OCI-M1 (cell line): Measurements from ENCODE around the gene IGFN1.
A peak's percentile ranks its signal among the peaks of the same experiment; 100 is the strongest.

ENCODE experiments used
- DNase-seq: peaks from one replicate; lab custom pipeline; 2025; lab: John Stamatoyannopoulos, UW

IGFN1 gene

GRCh38 chr1:201266774-201267173, 76.2 kb downstream of the IGFN1 start:
- DNase-seq = peak; percentile 53

- no peak for DNase-seq
These were observed 77.0 kb downstream of the IGFN1 start for GRCh38 chr1:201267481-201268229.

- DNase-seq = no peak
These were observed 78.1 kb downstream of the IGFN1 start for GRCh38 chr1:201268604-201269151.

- no peak for DNase-seq
These were observed 78.7 kb downstream of the IGFN1 start for GRCh38 chr1:201269281-201269680.

GRCh38 chr1:201269900-201270410, 79.3 kb downstream of the IGFN1 start:
- DNase-seq = no peak

- no peak for DNase-seq
These were observed 80.2 kb downstream of the IGFN1 start for GRCh38 chr1:201270616-201271390.

- no peak for DNase-seq
These were observed 82.2 kb downstream of the IGFN1 start for GRCh38 chr1:201272799-201273198.

- no peak for DNase-seq
These were observed 84.1 kb downstream of the IGFN1 start for GRCh38 chr1:201274616-201275252.

- DNase-seq = no peak
These were observed 84.6 kb downstream of the IGFN1 start for GRCh38 chr1:201275253-201275666.

GRCh38 chr1:201276891-201277290, 86.3 kb downstream of the IGFN1 start:
- DNase-seq = no peak

- DNase-seq = no peak
These were observed 86.8 kb downstream of the IGFN1 start for GRCh38 chr1:201277441-201277840.
